OCI-LY7 (cell line): Measurements from ENCODE around the gene NPC1.

Experiments used
- EZH2phosphoT487 ChIP-seq: fragments of 200-600 bp; sonication (generic); IDR thresholded peaks from 2 replicates; pipeline ENCODE4 v1.6.1; 2018; ENCODE audit warnings: low read depth, borderline replicate concordance, mild to moderate bottlenecking, mixed run types, antibody characterized with exemption, low read length, moderate library complexity, mixed read lengths
- TF ChIP-seq, protein P1 (sequence below): fragments of 200-600 bp; sonication (generic); conservative IDR thresholded peaks from 2 replicates; pipeline ENCODE4 v1.5.1; 2014; ENCODE audit warnings: mild to moderate bottlenecking, antibody characterized with exemption, low read length, moderate library complexity, mixed read lengths

- TF ChIP-seq, protein P1, sequence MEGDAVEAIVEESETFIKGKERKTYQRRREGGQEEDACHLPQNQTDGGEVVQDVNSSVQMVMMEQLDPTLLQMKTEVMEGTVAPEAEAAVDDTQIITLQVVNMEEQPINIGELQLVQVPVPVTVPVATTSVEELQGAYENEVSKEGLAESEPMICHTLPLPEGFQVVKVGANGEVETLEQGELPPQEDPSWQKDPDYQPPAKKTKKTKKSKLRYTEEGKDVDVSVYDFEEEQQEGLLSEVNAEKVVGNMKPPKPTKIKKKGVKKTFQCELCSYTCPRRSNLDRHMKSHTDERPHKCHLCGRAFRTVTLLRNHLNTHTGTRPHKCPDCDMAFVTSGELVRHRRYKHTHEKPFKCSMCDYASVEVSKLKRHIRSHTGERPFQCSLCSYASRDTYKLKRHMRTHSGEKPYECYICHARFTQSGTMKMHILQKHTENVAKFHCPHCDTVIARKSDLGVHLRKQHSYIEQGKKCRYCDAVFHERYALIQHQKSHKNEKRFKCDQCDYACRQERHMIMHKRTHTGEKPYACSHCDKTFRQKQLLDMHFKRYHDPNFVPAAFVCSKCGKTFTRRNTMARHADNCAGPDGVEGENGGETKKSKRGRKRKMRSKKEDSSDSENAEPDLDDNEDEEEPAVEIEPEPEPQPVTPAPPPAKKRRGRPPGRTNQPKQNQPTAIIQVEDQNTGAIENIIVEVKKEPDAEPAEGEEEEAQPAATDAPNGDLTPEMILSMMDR = no peak
- TF ChIP-seq EZH2phosphoT487 = no peak
Observed at GRCh38 chr18:23595591-23595990, 9.3 kb upstream of the NPC1 start.
